Measurements from ENCODE around the gene DNM1.

Gene DNM1

GRCh38 chr9:128250839-128251731 lies 47.9 kb downstream of the DNM1 start:
- no peak for DNase-seq (ENCODE audit: low read depth in 2 of 2)

- no peak for DNase-seq (ENCODE audit: low read depth in 2 of 2)
Observed at GRCh38 chr9:128251732-128252100, 48.5 kb downstream of the DNM1 start.

GRCh38 chr9:128252317-128253139 lies 49.3 kb downstream of the DNM1 start:
- no peak for DNase-seq (ENCODE audit: low read depth in 2 of 2)

GRCh38 chr9:128253140-128253990 lies 50.2 kb downstream of the DNM1 start:
- no peak for DNase-seq (ENCODE audit: low read depth in 2 of 2)

GRCh38 chr9:128253991-128254346 lies 50.8 kb downstream of the DNM1 start:
- no peak for DNase-seq (ENCODE audit: low read depth in 2 of 2)

GRCh38 chr9:128254362-128254761 lies 51.2 kb downstream of the DNM1 start:
- no peak for DNase-seq (ENCODE audit: low read depth in 2 of 2)

GRCh38 chr9:128254855-128255759 lies 51.9 kb downstream of the DNM1 start:
- peak; percentile 31 to 38 for DNase-seq (ENCODE audit: low read depth in 2 of 2)

- no peak for DNase-seq (ENCODE audit: low read depth in 2 of 2)
Observed at GRCh38 chr9:128257086-128257825, 54.1 kb downstream of the DNM1 start.

- no peak for DNase-seq (ENCODE audit: low read depth in 2 of 2)
Observed at GRCh38 chr9:128257907-128258306, 54.7 kb downstream of the DNM1 start.

GRCh38 chr9:128258326-128258725 lies 55.1 kb downstream of the DNM1 start:
- DNase-seq (ENCODE audit: low read depth in 2 of 2), result no peak

GRCh38 chr9:128259156-128259555 lies 56.0 kb downstream of the DNM1 start:
- no peak for DNase-seq (ENCODE audit: low read depth in 2 of 2)

GRCh38 chr9:128260340-128260739 lies 57.2 kb downstream of the DNM1 start:
- no peak for DNase-seq (ENCODE audit: low read depth in 2 of 2)

- no peak for DNase-seq (ENCODE audit: low read depth in 2 of 2)
Observed at GRCh38 chr9:128262687-128263086, 59.5 kb downstream of the DNM1 start.

GRCh38 chr9:128265348-128265847 lies 62.2 kb downstream of the DNM1 start:
- DNase-seq (ENCODE audit: low read depth in 2 of 2), result no peak

GRCh38 chr9:128266868-128267590 lies 63.9 kb downstream of the DNM1 start:
- no peak for DNase-seq (ENCODE audit: low read depth in 2 of 2)

GRCh38 chr9:128271112-128271511 lies 67.9 kb downstream of the DNM1 start:
- DNase-seq (ENCODE audit: low read depth in 2 of 2), result no peak

- no peak for DNase-seq (ENCODE audit: low read depth in 2 of 2)
Observed at GRCh38 chr9:128271512-128271911, 68.3 kb downstream of the DNM1 start.

- DNase-seq (ENCODE audit: low read depth in 2 of 2), result no peak
Observed at GRCh38 chr9:128274245-128274644, 71.1 kb downstream of the DNM1 start.
